ENCODE measurements around the gene TUFT1. TPM values are rescaled to one million over a fixed set of nuclear protein-coding genes. Genes with fewer than 3 reads are reported as not detected.

Gene TUFT1
- total RNA-seq, 1 experiment from 2014 or later, result 7.9 TPM

DNA sequence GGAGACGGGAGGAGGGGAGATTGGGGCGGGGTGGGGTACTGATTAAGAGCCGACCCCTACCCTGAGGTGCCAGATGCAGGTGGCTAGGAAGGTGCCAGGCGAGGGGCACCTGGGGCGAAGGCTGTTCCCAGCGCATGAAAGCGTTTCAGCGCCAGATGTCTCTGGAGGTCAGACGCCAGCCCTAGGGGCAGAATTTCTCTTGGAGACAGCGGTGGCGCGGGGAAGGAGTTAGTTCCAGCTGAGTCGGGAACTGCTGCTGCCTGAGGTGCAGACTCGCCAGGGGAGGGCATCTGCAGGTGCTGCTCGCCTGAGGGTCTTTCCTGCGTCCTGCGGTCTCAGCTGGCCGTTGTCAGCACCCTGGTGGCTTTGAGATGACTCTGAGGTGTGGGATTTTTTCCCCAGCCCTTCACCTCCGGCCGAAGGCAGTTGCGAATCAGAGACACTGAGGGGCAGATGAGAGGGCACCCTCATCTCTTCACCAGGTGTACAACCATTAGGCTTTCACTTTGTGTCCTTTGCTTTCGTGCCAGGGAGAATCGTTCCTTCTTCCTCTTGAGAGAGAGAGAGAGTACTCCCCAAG, 28.4 kb upstream of the TUFT1 start:
- H3K4me1 Mint-ChIP-seq, result peaks cover 49% of the 10 kb centered on the region
- POLR2A ChIA-PET, result interaction anchor here (0.6 to 4.1 kb wide), 10 partner anchors 8 to 481 kb away, joined by 3 to 56 read pairs (median 5); partner anchors contain the start of genes C2CD4D, POGZ and TUFT1

DNA sequence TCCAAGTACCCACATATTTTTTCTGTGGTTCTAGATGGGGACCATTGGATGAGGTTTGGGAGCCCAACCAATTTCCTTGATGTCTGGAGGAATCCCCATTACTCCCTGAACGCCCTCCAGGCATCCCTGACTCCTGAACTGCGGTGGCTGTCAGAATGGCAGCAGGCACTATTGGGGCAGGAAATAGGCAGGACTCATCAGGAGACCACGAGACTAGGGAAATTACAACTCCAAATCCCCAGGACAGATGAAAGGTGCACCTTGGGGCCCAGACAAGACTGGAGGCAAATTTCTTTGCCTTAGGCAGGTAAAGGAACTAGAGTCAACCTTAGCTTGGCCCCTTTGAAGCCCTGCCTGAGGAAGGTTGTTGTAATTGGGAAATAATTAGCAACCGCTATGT, 27.8 kb upstream of the TUFT1 start:
- DNase-seq (ENCODE audit: low spot score) (no peak), ATAC-seq (no peak)
- H3K27ac Mint-ChIP-seq, result 0 out of 2 replicates have a peak overlapping the region, but pooled peaks have one; percentile 57
- H3K36me3 Mint-ChIP-seq, result no peaks in the 10 kb centered on the region
- POLR2A ChIA-PET, result interaction anchor here (0.6 to 4.1 kb wide), 5 partner anchors 28 to 481 kb away, joined by 3 to 56 read pairs (median 5); partner anchors contain the start of genes C2CD4D, POGZ and TUFT1
- H3K27me3 Mint-ChIP-seq (ENCODE audit: low read depth), result no peaks in the 10 kb centered on the region
- H3K9me3 Mint-ChIP-seq, result no peaks in the 10 kb centered on the region
- H3K4me3 Mint-ChIP-seq, result peak overlapping the region; percentile 84
- TF ChIP-seq ZNF121 (CRISPR knock-in tag; IDR thresholded peaks at IDR 0.05), result no peak
- no peak for TF ChIP-seq ZNF219 (CRISPR knock-in tag; IDR thresholded peaks at IDR 0.05; ENCODE audit: borderline replicate concordance)
- no peak for TF ChIP-seq ZNF263 (CRISPR knock-in tag; IDR thresholded peaks at IDR 0.05; ENCODE audit: low read depth)
- no peak for TF ChIP-seq ESRRA (CRISPR knock-in tag; IDR thresholded peaks at IDR 0.05; ENCODE audit: borderline replicate concordance)
- TF ChIP-seq, protein P1, sequence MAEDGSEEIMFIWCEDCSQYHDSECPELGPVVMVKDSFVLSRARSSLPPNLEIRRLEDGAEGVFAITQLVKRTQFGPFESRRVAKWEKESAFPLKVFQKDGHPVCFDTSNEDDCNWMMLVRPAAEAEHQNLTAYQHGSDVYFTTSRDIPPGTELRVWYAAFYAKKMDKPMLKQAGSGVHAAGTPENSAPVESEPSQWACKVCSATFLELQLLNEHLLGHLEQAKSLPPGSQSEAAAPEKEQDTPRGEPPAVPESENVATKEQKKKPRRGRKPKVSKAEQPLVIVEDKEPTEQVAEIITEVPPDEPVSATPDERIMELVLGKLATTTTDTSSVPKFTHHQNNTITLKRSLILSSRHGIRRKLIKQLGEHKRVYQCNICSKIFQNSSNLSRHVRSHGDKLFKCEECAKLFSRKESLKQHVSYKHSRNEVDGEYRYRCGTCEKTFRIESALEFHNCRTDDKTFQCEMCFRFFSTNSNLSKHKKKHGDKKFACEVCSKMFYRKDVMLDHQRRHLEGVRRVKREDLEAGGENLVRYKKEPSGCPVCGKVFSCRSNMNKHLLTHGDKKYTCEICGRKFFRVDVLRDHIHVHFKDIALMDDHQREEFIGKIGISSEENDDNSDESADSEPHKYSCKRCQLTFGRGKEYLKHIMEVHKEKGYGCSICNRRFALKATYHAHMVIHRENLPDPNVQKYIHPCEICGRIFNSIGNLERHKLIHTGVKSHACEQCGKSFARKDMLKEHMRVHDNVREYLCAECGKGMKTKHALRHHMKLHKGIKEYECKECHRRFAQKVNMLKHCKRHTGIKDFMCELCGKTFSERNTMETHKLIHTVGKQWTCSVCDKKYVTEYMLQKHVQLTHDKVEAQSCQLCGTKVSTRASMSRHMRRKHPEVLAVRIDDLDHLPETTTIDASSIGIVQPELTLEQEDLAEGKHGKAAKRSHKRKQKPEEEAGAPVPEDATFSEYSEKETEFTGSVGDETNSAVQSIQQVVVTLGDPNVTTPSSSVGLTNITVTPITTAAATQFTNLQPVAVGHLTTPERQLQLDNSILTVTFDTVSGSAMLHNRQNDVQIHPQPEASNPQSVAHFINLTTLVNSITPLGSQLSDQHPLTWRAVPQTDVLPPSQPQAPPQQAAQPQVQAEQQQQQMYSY (CRISPR knock-in tag; IDR thresholded peaks at IDR 0.05), result no peak
- TF ChIP-seq ZNF671 (CRISPR knock-in tag; IDR thresholded peaks at IDR 0.05), result no peak
- TF ChIP-seq, protein P2, sequence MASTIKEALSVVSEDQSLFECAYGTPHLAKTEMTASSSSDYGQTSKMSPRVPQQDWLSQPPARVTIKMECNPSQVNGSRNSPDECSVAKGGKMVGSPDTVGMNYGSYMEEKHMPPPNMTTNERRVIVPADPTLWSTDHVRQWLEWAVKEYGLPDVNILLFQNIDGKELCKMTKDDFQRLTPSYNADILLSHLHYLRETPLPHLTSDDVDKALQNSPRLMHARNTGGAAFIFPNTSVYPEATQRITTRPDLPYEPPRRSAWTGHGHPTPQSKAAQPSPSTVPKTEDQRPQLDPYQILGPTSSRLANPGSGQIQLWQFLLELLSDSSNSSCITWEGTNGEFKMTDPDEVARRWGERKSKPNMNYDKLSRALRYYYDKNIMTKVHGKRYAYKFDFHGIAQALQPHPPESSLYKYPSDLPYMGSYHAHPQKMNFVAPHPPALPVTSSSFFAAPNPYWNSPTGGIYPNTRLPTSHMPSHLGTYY (CRISPR knock-in tag; IDR thresholded peaks at IDR 0.05), result no peak
- no peak for TF ChIP-seq SMAD4 (CRISPR knock-in tag; IDR thresholded peaks at IDR 0.05)
- no peak for TF ChIP-seq NFYB (CRISPR knock-in tag; conservative IDR thresholded peaks at IDR 0.05; ENCODE audit: low read depth)
- TF ChIP-seq ETV6 (CRISPR knock-in tag; IDR thresholded peaks at IDR 0.05), result no peak
- CTCF ChIA-PET, result interaction anchor here (1.0 to 1.7 kb wide), 5 partner anchors 8 to 324 kb away, joined by 3 to 5 read pairs (median 3); no protein-coding TSS in a partner anchor
- peaks cover 52% of the 10 kb centered on the region for H3K4me1 Mint-ChIP-seq

More for the DNA sequence above, 28.4 kb upstream of the TUFT1 start:
- Mint-ChIP-seq H3K27ac (peak overlapping the region; percentile 72; the same call in 1 of the 2 replicates), H3K36me3 (no peaks in the 10 kb centered on the region), H3K4me3 (peak overlapping the region; percentile 84), H3K27me3 (ENCODE audit: low read depth) (no peaks in the 10 kb centered on the region), H3K9me3 (no peaks in the 10 kb centered on the region)
- ATAC-seq (peak; percentile 2), DNase-seq (ENCODE audit: low spot score) (peak; percentile 58)
- 0 out of 2 replicates have a peak, but pooled peaks have one; percentile 2 for TF ChIP-seq NR3C1 (CRISPR knock-in tag; conservative IDR thresholded peaks at IDR 0.05; ENCODE audit: low read depth)
- no peak for TF ChIP-seq JAZF1 (CRISPR knock-in tag; IDR thresholded peaks at IDR 0.05)
- TF ChIP-seq TCF7 (CRISPR knock-in tag; IDR thresholded peaks at IDR 0.05; ENCODE audit: low read depth), result no peak
- TF ChIP-seq, protein P3, sequence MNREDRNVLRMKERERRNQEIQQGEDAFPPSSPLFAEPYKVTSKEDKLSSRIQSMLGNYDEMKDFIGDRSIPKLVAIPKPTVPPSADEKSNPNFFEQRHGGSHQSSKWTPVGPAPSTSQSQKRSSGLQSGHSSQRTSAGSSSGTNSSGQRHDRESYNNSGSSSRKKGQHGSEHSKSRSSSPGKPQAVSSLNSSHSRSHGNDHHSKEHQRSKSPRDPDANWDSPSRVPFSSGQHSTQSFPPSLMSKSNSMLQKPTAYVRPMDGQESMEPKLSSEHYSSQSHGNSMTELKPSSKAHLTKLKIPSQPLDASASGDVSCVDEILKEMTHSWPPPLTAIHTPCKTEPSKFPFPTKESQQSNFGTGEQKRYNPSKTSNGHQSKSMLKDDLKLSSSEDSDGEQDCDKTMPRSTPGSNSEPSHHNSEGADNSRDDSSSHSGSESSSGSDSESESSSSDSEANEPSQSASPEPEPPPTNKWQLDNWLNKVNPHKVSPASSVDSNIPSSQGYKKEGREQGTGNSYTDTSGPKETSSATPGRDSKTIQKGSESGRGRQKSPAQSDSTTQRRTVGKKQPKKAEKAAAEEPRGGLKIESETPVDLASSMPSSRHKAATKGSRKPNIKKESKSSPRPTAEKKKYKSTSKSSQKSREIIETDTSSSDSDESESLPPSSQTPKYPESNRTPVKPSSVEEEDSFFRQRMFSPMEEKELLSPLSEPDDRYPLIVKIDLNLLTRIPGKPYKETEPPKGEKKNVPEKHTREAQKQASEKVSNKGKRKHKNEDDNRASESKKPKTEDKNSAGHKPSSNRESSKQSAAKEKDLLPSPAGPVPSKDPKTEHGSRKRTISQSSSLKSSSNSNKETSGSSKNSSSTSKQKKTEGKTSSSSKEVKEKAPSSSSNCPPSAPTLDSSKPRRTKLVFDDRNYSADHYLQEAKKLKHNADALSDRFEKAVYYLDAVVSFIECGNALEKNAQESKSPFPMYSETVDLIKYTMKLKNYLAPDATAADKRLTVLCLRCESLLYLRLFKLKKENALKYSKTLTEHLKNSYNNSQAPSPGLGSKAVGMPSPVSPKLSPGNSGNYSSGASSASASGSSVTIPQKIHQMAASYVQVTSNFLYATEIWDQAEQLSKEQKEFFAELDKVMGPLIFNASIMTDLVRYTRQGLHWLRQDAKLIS (CRISPR knock-in tag; IDR thresholded peaks at IDR 0.05; ENCODE audit: borderline replicate concordance), result 0 out of 2 replicates have a peak, but pooled peaks have one; percentile 22
- CTCF ChIA-PET, result interaction anchor here (0.6 to 2.3 kb wide), 13 partner anchors 9 to 325 kb away, joined by 3 to 12 read pairs (median 3); partner anchors contain the start of gene TUFT1

Data from WTC11 (cell line).